GM19099 (cell line): ENCODE data around the gene FAF2.

Experiments used
- POLR2A ChIP-seq: IDR thresholded peaks from 3 replicates; pipeline ENCODE4 v1.6.1; 2011; ENCODE audit warnings: low read depth; ENCODE audit not compliant: insufficient read length; ENCODE audit errors: extremely low read depth

The FAF2 gene

GRCh38 chr5:176447978-176448608, at the start of gene FAF2:
FAF2 (plus strand) TSS chr5:176448385; CDS start chr5:176448408, 23 bp downstream.
- peak; percentile 91 for TF ChIP-seq POLR2A

DNA sequence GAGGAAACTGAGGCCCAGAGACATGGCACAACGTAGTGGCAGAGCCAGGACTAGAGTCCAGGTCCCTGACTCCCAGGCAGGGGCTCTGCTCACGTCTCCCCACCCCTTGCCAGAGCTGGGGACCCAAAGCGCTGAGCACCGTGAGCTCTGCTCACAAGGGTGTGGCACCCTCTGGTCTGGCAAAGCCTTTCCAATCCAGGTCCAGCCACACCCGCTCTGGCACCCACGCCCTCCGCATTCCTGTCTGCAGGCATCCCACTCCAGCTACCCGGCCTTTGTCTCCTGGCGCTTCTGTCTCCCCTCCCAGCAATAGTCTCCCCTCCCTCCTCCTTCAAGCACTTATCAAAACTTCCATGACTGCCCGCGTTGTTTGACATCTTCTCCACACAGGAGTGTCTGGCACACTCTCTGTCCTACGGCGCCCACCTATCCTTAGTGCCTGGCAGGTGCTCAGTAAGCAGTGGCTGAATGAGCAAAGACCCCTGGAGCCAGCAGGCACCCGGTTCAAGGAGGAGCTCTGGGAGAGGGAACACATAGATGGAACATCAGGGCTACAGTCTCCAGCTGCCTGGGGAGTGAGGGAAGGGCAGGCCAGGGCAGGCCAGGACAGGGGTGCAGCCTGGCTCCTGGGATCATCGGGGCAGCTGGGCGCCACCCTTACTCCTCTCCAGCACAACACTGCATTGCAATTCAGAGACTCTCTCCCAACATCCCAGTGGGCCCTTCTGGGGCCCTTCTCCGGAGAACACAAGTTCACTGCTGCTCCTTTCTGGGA, 47.6 kb upstream of the FAF2 start:
- TF ChIP-seq POLR2A, result no peak

GRCh38 chr5:176401281-176402205, 46.6 kb upstream of the FAF2 start:
- no peak for TF ChIP-seq POLR2A

DNA sequence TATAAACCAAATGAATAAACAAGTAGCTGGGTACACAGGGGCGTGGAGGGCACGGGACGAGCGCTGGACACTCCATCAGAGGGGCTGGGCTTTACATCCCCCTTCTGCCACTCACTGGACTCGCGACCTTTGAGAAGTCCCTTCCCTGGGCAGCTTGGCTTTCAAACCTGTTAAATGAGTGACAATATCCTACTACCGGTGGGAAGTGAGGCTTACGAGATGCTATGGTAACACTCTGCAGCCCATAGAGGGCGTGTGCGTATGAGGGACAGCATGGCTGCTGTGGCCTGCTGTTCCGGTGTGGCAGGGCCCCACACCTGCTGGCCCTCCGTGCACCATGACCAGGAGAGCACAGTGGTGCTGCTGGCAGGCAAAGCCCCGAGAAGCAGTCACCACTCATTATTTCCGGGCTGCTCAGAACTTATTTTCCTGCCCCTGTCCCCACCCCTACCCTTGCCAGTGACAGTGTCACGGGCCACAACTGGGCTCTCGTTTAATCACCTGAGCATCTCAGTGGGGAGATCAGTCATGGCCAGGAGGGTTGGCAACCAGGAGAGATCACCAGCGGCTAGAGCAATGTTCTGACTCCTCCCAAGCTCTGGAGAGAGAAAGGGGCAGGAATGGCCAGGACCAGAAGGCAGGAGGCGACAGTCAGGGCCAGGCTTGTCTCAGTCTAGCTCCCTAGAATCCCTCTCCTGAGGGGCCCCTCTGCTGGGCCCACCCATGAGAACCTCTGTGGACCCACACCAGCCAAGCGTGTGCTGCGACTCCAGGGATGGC, 42.3 kb upstream of the FAF2 start:
- TF ChIP-seq POLR2A, result no peak

- TF ChIP-seq POLR2A, result no peak
These were observed 41.6 kb upstream of the FAF2 start for GRCh38 chr5:176406436-176407052.

DNA sequence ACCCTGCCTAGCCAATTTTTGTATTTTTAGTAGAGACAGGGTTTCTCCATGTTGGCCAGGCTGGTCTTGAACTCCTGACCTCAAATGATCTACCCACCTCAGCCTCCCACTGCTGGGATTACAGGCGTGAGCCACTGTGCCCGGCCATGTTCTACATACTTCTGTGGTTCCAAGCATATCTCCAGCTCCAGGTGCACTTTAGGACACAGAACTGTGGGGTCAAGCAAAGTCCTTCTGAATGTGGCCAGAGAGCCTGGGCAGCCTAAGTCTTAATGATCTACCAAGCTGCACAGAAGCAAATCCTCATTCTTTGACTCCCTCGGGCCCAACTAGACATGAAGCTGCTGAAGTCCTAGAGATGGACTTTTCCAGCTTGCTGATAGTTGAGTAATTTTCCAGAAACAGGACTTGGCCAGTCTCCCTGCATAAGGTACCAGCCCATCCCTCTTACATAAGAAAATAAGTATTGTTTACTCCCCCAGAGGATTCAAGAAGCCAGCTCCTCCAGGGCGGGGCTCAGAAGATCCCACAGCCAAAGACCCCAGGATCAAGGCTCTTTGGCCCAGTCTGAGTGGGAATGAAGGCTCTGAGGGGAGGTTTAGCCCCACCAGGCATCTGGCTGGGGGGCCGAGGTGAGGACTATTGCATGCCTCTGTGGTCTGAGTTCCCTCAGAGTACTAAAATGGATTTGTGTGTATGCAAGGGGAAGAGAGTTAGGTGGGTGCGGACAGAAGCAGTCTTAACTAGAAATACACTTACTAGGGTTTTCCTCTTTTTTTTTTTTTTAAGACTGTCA, 40.5 kb upstream of the FAF2 start:
- TF ChIP-seq POLR2A, result no peak

DNA sequence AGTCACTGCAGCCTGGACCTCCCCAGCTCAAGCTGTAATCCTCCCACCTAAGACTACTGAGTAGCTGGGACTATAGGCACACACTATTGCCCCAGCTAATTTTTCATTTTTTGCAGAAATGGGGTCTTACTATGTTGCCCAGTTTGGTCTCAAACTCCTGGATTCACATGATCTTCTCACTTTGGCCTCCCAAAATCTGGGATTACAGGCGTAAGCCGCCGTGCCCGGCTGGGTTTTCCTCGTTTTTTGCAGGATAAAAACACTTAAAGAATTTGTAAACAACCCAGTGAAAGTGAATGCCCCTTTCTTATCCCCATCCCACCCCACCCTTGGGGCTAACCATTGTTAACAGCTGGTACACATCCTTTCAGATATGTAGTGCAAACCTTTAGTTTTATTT, 39.6 kb upstream of the FAF2 start:
- no peak for TF ChIP-seq POLR2A

DNA sequence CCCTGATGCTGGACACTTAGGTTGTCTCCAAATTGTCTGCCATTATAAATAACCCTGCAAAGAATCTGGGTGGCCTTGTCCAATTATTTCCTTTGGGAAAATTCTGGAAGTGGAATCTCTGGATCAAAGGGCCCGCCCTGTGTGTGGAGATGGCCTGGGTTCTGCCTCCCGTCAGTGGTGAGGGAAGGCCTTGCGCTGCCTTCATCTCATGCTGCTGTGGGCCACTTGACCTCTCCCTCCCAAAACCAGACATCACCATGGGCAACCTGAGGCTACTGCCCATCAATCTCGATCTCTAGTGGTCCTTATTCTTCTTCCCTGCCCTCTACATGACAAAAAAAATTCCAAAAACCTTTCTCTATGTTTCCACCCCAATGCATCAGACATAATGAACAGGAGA, 38.4 kb upstream of the FAF2 start:
- no peak for TF ChIP-seq POLR2A

DNA sequence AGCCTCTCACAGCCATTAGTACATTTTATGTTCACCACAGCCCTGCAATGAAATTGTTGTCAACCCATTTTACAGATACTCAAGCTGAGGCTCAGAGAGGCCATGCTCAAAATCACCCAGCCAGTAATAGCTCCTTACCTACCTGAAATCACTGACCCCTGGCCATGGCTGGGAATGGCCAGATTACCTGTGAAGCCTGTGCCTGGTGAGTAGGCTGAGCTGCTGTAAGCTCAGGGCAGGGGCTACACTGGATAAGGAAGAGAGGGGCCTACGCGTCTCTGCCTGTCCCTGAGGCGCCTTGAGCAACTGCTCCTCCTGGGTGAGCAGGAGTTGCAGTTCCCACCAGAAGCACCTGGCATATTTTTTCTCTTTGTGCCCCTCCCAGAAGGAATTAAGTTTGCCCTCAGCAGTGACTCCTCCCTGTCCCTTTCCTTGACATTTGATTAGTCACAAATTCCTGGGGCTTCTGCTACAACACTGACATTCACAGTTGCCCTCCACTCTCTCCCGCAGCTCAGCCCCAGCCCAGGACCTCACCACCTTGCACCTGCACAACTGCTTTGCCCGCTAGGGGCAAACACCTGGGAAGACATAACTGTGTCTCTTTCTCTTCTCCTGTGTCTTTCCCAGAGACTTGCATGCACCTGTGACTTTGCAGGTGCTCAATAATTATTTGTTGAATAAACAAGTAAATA, 37.6 kb upstream of the FAF2 start:
- TF ChIP-seq POLR2A, result no peak

DNA sequence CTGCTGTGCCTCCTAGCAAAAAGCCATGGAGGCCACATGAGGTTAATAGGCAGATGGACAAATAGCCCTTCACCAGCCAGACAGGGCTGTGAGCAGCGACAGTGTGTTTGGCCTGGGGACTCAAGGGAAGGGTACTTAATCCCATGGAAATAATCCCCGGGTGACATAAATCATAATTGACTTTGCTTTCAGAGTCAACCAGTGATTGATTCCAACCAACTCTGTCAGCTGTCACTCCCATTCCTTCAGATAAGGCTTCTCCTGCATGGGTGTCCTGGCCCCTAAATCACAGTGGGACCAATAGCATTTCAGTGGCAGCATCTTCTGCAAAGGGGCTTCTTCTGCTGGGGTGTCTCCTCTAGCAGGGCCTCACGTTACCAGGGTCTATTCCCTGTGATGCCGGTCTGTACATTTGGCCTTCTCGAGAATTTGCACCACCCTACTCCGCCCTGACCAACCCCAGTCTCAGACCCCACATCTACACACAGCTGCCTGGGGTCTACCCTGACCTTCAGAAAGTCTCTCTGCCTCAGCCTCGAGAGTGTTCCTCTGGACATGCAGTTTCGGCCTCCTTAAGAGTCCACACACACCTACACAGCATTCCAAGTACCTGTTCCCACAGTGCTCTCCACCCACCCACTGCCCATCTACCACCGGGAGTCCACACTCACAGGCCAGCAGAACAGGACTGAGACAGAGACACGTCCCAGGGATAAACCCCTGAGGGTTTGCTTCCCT, 35.5 kb upstream of the FAF2 start:
- TF ChIP-seq POLR2A, result no peak

GRCh38 chr5:176413255-176413565, 35.0 kb upstream of the FAF2 start:
- TF ChIP-seq POLR2A, result no peak

DNA sequence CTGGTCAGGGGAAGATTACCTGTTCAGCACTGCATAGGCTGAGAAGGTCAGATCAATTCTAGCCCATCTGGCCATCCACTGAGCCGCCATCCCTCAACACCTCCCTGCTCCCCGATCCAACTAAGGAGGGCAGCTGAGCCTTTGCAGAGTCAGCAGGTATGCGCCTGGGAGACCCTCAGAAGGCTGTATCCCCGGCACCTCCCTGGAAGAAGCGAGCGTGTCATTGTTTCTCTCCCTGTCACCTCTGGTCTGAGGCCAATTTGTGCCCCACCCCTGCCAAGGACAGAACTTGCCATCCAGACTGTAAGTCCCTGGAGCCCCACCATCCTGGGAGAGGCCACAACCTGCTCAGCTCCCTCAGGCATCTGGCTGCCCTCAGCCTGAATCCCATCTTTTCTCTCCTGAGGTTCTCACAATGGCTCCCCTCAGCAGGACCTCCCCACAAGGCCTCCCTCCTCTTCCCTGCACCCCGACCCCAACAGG, 34.4 kb upstream of the FAF2 start:
- no peak for TF ChIP-seq POLR2A
